Stimulated activated CD8-positive, alpha-beta memory T cell treated with anti-CD3 and anti-CD28 coated beads, Interleukin-15, amount 100 ng/mL, for 4 hours (primary cell): ENCODE data around the gene UBTD2.

Experiments used
- DNase-seq, 2 donors: peaks; one replicate each; pipeline ENCODE4 v3.0.0-alpha.2; 2020; ENCODE audit warnings: low read depth in 2 of 2

UBTD2 gene

DNA sequence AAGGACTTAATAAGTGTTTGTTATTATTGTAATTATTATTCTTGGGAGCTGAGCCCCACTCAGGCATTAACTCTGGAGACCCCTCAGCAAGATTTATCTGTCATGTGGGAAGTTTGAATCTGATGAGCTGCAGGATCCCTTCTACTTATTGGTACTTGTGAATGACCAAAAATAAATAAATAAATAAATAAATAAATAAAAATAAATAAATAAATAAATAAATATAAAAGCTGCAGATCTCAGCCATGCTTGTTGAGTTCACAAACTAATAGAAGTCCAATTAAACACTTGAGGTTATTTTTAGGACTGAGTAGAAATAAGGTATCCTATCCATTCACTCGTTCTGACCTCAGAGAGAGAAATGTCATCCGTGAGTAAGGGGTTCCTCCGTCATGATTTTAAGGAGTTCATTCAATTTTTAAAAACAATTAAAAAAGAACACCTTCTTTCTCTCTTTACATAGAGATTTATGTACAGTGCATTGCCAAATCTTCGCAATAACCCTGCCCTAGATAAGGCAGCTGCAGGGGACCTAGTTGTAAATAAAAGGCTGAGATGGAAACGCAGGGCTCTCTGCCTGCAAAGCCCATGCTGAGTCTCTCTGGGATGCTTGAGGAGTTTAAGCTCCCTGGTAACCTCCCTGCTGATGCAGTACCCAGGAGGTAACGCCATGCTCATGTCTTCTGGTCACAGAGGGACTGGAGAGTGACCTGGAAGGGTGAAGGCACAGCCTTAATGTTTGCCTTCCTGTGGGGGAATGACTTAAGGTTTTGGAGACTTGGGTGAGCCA, 88.4 kb downstream of the UBTD2 start:
- no peak for DNase-seq

DNA sequence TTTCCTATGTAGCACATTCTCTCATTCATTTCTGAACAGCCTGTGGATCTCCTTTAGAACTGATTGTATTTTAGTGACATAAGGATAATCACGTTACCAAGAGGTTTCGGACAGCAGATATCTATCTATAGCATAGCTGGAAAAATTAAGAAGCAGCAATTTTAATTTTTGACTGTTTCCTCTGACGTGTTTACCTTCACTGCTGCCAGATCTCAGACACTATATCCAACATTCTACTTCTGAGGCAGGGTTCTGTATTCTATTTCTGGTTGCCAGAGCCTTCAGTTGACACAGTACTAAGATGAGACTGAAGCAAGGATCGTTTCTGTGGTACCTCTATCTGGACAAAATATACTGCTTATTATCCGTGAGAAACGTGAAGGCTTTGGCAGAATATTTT, 89.7 kb downstream of the UBTD2 start, which contains the start of gene EFCAB9:
EFCAB9 (plus strand) TSS at position 301 of the 400 bp plus-strand sequence; CDS start at position 302, 1 bp downstream.
- DNase-seq, result no peak

GRCh38 chr5:172189693-172190296, 93.8 kb downstream of the UBTD2 start:
- no peak for DNase-seq

GRCh38 chr5:172188893-172189692, 94.5 kb downstream of the UBTD2 start:
- no peak for DNase-seq

GRCh38 chr5:172188033-172188892, 95.3 kb downstream of the UBTD2 start, which contains the start of gene STK10:
STK10 (minus strand) TSS chr5:172188224; CDS start chr5:172188042, 182 bp downstream.
- DNase-seq, result peak; percentile 82 to 85

DNA sequence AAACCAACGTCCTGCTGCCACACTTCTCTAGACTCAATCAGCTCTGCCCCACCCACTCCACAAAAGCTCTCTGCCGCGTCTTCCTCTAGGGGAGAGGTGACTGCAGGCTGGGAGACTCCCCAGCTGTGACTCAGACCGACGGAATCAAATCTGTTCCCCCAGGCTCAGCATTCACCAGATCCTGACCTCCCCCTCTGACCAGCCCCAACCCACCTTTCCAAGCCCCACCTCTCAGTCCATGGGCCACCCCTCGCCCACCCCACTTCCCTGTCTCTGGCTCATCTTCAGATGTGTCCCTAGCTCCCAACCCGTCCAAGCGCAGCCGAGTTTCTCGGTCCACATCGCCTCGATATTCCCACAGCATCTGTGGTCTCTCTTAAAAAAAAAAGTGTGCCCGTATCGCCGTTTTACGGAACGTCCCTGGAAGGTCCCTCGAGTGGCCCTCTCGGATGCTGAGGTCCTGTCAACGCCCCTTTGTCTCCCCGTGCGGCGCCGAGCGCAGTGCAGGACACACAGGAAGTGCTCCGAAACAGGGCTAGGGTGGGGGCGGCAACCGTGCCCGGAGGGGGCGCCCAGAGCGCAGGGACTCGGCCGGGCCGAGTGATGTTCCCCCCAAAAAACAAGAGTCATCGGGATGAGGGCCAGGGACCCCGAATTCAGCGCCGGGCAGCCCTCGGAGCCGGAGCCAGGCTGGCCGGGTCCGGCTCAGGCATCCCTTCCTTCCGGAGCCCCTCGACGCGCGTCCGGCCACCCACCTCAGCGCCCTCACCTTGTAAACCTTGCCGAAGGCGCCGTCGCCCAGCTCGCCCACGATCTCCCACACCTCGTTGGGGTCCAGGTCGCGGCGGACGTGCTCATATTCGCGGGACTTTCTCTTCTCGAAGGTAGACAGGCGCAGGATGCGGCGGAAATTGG, 96.2 kb downstream of the UBTD2 start:
- peak; percentile 33 to 61 for DNase-seq

DNA sequence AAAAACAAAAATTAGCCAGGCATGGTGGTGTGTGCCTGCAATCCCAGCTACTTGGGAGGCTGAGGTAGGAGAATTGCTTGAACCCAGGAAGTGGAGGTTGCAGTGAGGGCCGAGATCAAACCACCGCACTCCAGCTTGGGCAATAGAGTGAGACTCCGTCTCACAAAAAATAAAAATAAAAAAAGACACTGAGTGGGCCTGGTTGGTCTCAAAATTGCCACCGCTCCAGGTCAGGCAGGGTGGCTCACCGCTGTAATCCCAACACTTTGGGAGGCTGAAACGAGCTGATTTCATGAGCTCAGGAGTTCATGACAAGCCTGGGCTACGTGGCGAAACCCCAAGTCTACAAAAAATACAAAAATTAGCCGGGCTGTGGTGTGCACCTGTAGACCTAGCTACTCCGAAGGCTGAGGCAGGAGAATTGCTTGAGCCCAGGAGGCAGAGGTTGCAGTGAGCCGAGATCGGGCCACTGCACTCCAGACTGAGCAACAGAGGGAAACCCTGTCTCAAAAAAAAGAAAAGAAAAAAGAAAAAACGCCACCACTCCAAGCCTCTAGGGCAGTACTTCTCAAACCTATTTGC, 97.4 kb downstream of the UBTD2 start:
- no peak for DNase-seq

DNA sequence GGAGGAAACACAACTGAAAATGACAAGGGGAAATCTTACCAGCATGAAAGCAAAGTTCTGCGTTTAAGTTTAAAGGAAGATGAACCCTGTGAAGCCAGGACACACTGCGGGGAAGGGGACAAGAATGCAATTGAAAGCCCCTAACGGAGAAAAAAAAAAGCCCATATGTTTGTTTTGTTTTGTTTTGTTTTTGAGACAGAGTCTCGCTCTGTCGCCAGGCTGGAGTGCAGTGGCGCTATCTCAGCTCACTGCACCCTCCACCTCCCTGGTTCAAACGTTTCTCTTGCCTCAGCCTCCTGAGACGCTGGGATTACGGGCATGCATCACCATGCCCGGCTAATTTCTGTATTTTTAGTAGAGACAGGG, 98.5 kb downstream of the UBTD2 start:
- no peak for DNase-seq

DNA sequence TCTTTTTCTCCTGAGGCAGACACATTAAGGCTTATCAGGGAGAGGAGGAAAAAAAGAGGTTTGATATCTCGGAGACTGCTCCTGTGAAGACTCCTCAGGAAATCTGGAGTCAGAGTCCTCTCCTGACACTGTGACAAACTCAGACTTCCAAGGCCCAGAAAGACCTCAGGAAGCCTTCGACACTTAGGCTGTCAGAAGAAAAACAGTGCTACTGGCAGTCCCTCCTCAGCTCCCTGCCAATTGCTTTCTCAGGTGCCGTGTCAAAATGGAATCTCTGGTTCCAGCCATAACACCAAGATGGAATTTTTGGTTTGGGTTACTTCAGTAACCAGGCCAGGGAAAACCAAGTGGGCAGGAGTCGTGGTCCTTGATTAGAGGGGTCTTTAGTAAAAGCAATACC, 99.7 kb downstream of the UBTD2 start:
- no peak for DNase-seq

- DNase-seq, result no peak
Measured at GRCh38 chr5:172182291-172182690, 101.3 kb downstream of the UBTD2 start.

DNA sequence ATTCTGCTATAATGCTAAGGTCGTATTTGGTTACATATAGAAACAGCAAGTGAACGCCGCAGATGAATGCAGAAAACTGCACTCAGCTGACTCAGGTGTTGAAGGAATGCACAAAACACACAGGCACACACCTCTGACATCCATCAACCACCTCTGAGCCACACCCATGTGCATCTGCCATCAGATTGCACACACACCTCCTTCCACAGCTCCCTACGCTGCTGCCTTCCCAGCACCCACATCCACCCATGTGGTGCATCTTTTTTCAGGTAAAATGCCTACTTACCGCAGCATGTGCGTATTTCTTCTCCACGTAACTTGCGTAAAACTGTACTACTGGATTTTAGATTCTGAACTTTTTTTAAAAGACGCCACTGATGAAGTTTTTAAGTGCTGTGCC, 102.6 kb downstream of the UBTD2 start:
- DNase-seq, result no peak

DNA sequence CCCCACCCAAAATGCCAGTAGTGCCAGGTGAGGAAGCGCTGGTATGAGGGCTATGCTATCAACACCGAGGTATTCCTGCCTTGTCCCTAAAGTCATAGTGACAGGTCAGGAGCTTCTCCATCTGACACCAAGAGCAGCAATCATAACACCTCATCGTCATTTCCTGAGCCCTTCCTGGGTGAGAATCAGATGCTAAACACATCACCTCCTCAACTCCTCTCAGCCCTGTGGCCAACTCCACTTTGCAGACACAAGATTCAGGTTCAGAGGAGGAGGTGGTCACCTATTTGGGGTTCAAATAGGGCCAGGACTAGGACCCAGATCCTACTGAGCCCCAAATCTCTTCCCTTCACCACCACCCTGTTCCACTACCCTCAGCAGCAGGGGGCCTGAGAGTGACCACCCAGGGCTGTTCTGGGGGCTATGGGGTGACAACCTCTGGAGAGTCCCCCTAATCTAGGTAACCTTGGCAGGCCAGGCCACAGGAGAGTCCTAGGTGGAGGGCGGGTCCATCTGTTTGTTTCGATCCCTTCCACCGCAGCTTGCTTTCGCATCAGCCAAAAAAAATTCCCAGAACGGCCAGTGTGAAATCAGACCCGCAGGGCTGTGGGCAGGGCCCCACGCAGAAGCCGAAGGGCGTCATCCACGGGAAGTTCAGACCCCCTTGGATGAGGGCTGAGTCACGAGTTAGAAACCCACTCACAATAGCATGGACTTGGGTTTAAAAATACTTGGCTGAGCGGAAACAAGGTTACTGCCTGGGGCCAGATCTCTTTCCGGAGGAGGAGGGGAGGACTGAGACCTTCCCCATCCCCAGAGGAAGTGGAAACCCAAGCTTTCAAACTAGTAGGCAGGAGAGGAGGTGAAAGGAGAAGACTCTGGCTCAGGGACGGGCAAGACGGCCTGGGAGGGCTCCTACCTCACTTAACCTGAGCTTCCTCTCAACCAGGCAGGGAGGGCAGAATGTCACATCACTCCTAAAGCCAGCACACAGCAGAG, 104.3 kb downstream of the UBTD2 start:
- DNase-seq, result peak in 1 of 2 donors; percentile 19

DNA sequence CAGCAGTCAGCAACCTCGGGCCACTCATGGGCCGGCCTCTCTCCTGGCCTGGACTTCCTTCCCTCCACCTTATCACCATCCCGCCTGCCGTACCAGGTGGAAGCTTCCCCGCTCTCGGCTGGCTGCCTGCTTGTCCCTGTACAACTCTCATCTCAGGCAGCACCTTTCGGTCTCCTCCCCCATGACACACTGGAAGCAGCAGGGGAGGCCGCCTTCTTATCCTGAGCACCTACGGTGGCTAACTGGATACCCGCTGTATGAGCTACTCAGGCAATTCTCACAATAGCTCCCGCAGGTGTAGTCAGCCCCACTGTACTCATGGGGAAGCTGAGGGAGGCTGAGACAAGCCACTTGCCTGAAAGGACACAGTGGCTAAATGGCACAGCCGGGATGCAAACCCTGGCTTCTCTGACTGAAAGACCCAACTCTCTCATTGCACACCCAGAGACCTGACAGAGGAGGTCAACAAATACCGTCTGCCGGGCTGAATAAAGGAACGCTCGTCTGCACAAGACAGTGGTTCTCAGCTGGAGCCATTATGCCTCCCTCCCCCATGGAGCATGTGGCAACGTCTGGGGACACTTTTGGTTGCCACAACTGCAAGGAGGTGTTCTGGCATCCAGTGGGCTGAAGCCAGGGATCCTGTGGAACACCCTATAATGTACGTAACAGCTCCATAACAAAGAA, 105.1 kb downstream of the UBTD2 start:
- no peak for DNase-seq

DNA sequence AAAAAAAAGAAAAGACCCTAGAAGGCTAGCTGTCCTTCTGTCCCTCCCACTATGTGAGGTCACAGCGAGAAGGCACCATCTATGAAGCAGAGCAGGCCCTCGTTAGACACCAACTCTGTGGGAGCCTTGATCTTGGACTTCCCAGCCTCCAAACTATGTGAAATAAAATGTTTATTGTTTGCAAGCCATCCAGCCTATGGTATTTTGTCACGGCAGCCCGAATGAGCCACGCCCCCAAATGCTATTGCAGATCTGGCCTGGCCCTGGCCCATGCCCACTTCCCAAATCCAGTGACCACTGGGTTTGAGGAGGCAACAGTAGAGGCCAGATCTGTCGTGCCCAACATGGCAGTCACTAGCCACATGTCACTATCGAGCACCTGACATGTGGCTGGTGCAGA, 106.4 kb downstream of the UBTD2 start:
- no peak for DNase-seq

GRCh38 chr5:172175263-172175719, 108.3 kb downstream of the UBTD2 start:
- DNase-seq, result peak; percentile 77 to 80

GRCh38 chr5:172173564-172174153, 109.9 kb downstream of the UBTD2 start:
- DNase-seq, result peak; percentile 50 to 57

GRCh38 chr5:172172912-172173563, 110.5 kb downstream of the UBTD2 start:
- DNase-seq, result no peak
